Sigmoid colon (tissue), 7 donors: ENCODE data around the gene APOBEC3B. TPM values are rescaled to one million over a fixed set of nuclear protein-coding genes. Genes with fewer than 3 reads are reported as not detected.
"Not testable (repeated sequence)": the region's sequence is repeated elsewhere in the genome, so short reads cannot be mapped to it uniquely, and the experiment has no call there.

Experiments
- DNase-seq: peaks from one replicate; pipeline ENCODE4 v3.0.0-alpha.2; 2019
- H3K27ac ChIP-seq, 4 donors: fragments of 200-600 bp; sonication (generic); one replicate each; pipeline ENCODE4 v1.5.1; 2016 to 2019; ENCODE audit warnings: mild to moderate bottlenecking in 1 of 4
- H3K27me3 ChIP-seq, 3 donors: fragments of 200-600 bp; sonication (generic); one replicate each; pipeline ENCODE4 v1.5.1; 2019; ENCODE audit warnings: mild to moderate bottlenecking in 1 of 3
- H3K36me3 ChIP-seq, 4 donors: fragments of 200-600 bp; sonication (generic); one replicate each; pipeline ENCODE4 v1.5.1; 2016 to 2019
- H3K4me1 ChIP-seq, 4 donors: fragments of 200-600 bp; sonication (generic); one replicate each; pipeline ENCODE4 v1.5.1; 2017 to 2019
- H3K4me3 ChIP-seq, 4 donors: fragments of 200-600 bp; sonication (generic); one replicate each; pipeline ENCODE4 v1.5.1; 2017 to 2019; ENCODE audit warnings: mild to moderate bottlenecking in 2 of 4, moderate library complexity in 1 of 4
- H3K9me3 ChIP-seq, 4 donors: fragments of 200-600 bp in 3 of 4; sonication (generic) in 3 of 4; one replicate each; pipeline versions ENCODE4 v1.5.1 to v1.6.1; 2013 to 2019
- EP300 ChIP-seq, 4 donors: sonication (generic); formaldehyde crosslinking; IDR thresholded peaks; one replicate each; pipeline ENCODE4 v1.6.1; 2017; ENCODE audit warnings: antibody characterized with exemption in 4 of 4
- POLR2A ChIP-seq, 2 donors: fragments of 450-650 bp; IDR thresholded peaks; one replicate each; pipeline ENCODE4 v1.6.1; 2016; ENCODE audit warnings: antibody characterized with exemption in 2 of 2, mild to moderate bottlenecking in 2 of 2, moderate library complexity in 2 of 2
- POLR2AphosphoS5 ChIP-seq, 4 donors: sonication (generic); formaldehyde crosslinking; IDR thresholded peaks; one replicate each; pipeline ENCODE4 v1.6.1; 2017; ENCODE audit warnings: antibody characterized with exemption in 4 of 4
- WGBS, 2 donors: extraction: QIAGEN DNeasy Blood & Tissue Kit; methylation state at CpG; one replicate each; pipeline ENCODE4 v1.1.7; 2013; 5-methylcytosine and 5-hydroxymethylcytosine counted together
- intact Hi-C: fragments of 100-400 bp; cut with DNase I; formaldehyde crosslinking; loops from one replicate; pipeline ENCODE4 v1.15.1; 2023
- polyA plus RNA-seq, 3 donors: library from polyadenylated mRNA; stranded (reverse); fragments of 200-250 nt; gene quantifications; one replicate each; pipeline ENCODE4 v1.2.3, GENCODE V29; 2013
- total RNA-seq, 4 donors: library from RNA; depleted of rRNA; stranded (reverse); fragments of >200 nt; gene quantifications; one replicate each; pipeline ENCODE4 v1.1.0, GENCODE V29; 2016
- TF ChIP-seq, protein P1 (sequence below), 4 experiments: fragments of 450-650 bp in 3 of 4; fragments of 200-600 bp in 1 of 4; IDR thresholded peaks; one replicate each; pipeline ENCODE4 v1.5.1; 2016 to 2019; ENCODE audit warnings: antibody characterized with exemption in 4 of 4, mild to moderate bottlenecking in 3 of 4, moderate library complexity in 2 of 4
- donor health status: healthy with polysubstance abuse.
- donor health status: Bipolar disorder and iron deficiency.
- donor health status: healthy.

Gene APOBEC3B
- total and polyA plus RNA-seq, 7 donors = 0.71 to 81.6 (median 13.5) TPM; not detected in 2

- no peaks in the 10 kb centered on the region for H3K9me3 ChIP-seq
- no peak overlapping the region for H3K27ac ChIP-seq
- 86 to 88% methylated on average over 18 of the region's 18 CpGs for WGBS, 2 donors
- TF ChIP-seq POLR2AphosphoS5 (IDR thresholded peaks at IDR 0.05) = no peak
- TF ChIP-seq POLR2A (IDR thresholded peaks at IDR 0.05) = no peak
- TF ChIP-seq EP300 (IDR thresholded peaks at IDR 0.05) = no peak
- TF ChIP-seq, protein P1, sequence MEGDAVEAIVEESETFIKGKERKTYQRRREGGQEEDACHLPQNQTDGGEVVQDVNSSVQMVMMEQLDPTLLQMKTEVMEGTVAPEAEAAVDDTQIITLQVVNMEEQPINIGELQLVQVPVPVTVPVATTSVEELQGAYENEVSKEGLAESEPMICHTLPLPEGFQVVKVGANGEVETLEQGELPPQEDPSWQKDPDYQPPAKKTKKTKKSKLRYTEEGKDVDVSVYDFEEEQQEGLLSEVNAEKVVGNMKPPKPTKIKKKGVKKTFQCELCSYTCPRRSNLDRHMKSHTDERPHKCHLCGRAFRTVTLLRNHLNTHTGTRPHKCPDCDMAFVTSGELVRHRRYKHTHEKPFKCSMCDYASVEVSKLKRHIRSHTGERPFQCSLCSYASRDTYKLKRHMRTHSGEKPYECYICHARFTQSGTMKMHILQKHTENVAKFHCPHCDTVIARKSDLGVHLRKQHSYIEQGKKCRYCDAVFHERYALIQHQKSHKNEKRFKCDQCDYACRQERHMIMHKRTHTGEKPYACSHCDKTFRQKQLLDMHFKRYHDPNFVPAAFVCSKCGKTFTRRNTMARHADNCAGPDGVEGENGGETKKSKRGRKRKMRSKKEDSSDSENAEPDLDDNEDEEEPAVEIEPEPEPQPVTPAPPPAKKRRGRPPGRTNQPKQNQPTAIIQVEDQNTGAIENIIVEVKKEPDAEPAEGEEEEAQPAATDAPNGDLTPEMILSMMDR (IDR thresholded peaks at IDR 0.05) = no peak
- no peak overlapping the region for H3K4me3 ChIP-seq
- intact Hi-C loops = loop anchor here (5.0 kb wide), 1 partner anchor 115 kb away; no protein-coding TSS in a partner anchor
- DNase-seq = no peak
- H3K27me3 ChIP-seq = no peaks in the 10 kb centered on the region
- peaks cover 0 to 41% (median 38%) of the 10 kb centered on the region in 4 donors for H3K4me1 ChIP-seq
- H3K36me3 ChIP-seq = no peaks in the 10 kb centered on the region
Observed at GRCh38 chr22:39017596-39018365, 35.6 kb downstream of the APOBEC3B start.

DNA sequence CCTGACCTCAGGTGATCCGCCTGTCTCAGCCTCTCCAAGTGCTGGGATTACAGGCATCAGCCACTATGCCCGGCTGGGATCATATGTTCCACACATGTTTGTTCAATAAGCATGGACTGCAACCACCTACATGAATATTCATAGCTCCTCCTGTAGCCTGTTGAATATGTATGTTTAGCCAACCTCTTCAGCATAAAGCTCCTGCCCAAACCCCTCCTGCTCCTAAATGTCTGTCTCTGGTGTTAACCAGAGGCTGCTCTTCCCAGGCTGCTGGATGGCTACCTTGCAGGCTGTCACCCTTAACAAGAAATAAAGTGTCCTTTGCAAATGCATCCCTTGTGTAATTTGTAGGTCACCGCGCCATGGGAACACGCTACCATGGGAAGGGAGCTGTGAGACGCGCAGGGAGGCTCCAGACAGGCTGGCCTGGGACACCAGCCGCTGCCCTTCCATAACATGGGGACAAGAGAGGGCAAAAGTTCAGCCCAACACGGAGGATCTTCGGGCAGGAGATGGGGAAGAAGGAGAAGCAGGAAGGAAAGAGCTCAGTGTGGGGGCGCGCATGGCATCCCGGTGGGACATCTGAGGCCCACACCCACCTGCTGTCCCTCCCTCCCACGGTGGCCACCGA is 38.0 kb downstream of the APOBEC3B start:
- 28 to 41% methylated on average over 15 of the region's 15 CpGs for WGBS, 2 donors
- H3K36me3 ChIP-seq, DNase-seq, H3K27me3 ChIP-seq, H3K9me3 ChIP-seq, intact Hi-C loops: not testable (repeated sequence)
- peak overlapping the region; percentile 65 to 82 (median 79) for H3K27ac ChIP-seq
- peaks cover 0 to 25% (median 22%) of the 10 kb centered on the region in 4 donors for H3K4me1 ChIP-seq
- H3K4me3 ChIP-seq = peak overlapping the region in 3 of 4 donors; percentile 36 to 43 (median 40)

- Histone ChIP-seq H3K9me3 (no peaks in the 10 kb centered on the region), H3K27ac (peak overlapping the region; percentile 65 to 82 (median 79)), H3K36me3 (peaks cover 0 to 4% (median 0%) of the 10 kb centered on the region in 4 donors), H3K4me1 (peaks cover 0 to 20% (median 16%) of the 10 kb centered on the region in 4 donors), H3K27me3 (no peaks in the 10 kb centered on the region), H3K4me3 (peak overlapping the region; percentile 24 to 43 (median 38))
- TF ChIP-seq POLR2A (IDR thresholded peaks at IDR 0.05) (no peak), POLR2AphosphoS5 (IDR thresholded peaks at IDR 0.05) (no peak), EP300 (IDR thresholded peaks at IDR 0.05) (no peak)
- TF ChIP-seq, protein P1 (IDR thresholded peaks at IDR 0.05) = no peak
- 31 to 34% methylated on average over 9 of the region's 9 CpGs for WGBS, 2 donors
- DNase-seq = no peak
- intact Hi-C loops = no loop called here
Observed at GRCh38 chr22:39021552-39022250, 39.6 kb downstream of the APOBEC3B start.

DNA sequence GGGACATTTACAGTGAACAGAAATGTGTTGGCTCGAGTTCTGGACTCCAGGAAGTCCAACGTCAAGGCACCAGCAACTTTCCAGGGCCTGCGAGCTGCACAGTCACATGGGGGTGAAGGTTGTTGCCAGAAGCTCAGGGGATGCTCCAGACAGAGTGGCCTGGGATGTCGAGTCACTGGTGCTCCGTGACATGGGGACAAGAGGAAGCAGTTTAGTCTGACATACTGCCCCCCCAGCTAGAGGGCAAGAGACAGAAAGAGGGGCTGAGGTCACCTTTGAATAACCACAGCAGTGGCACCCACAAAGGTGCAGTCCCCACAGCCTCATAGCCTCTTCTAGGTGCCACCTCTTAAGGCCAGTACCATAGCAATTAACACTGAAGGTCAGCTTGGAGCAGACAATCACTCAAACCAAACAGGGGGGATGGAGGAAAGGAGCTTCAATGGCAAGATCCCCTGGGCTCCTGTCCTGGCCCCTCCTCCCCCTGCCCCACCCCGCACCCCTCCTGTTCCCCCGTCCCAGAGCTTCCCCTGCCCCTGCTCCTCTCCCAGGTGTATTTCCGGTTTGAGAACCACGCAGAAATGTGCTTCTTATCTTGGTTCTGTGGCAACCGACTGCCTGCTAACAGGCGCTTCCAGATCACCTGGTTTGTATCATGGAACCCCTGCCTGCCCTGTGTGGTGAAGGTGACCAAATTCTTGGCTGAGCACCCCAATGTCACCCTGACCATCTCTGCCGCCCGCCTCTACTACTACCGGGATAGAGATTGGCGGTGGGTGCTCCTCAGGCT is 42.6 kb downstream of the APOBEC3B start:
- H3K36me3 ChIP-seq = peaks cover 0 to 4% (median 0%) of the 10 kb centered on the region in 4 donors
- 83 to 84% methylated on average over 15 of the region's 15 CpGs for WGBS, 2 donors
- intact Hi-C loops = no loop called here

More for the DNA sequence above, 42.6 kb downstream of the APOBEC3B start:
- Histone ChIP-seq H3K9me3 (no peaks in the 10 kb centered on the region), H3K4me1 (peaks cover 0 to 20% (median 16%) of the 10 kb centered on the region in 4 donors), H3K27ac (no peak overlapping the region), H3K27me3 (no peaks in the 10 kb centered on the region), H3K4me3 (no peak overlapping the region)
- TF ChIP-seq EP300 (IDR thresholded peaks at IDR 0.05) = no peak
- TF ChIP-seq POLR2A (IDR thresholded peaks at IDR 0.05) = no peak
- TF ChIP-seq, protein P1 (IDR thresholded peaks at IDR 0.05) = no peak
- no peak for TF ChIP-seq POLR2AphosphoS5 (IDR thresholded peaks at IDR 0.05)
- DNase-seq = no peak
